ENCODE results near the gene ZNRF3.

DNA sequence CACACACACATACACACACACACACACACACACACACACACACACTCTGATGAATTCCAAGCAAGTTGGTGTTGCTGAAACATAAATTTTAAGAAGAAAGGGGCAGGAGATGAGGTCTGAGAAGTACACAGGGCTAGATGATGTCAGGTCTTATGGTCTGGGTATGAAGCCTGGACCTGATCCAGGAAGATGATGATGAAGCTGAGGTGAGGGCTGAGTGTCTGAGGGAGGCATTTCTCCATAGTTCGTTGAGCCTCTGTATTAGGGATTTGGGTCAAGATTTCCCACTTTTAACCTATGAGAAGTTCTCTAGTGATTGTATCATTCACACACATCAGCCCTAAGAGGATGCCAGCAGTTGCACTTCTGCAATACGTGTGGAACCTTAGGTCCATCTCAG, 222.1 kb downstream of the ZNRF3 start:
- TF ChIP-seq POLR2A (IDR thresholded peaks at IDR 0.05) = no peak
- TF ChIP-seq, protein P1, sequence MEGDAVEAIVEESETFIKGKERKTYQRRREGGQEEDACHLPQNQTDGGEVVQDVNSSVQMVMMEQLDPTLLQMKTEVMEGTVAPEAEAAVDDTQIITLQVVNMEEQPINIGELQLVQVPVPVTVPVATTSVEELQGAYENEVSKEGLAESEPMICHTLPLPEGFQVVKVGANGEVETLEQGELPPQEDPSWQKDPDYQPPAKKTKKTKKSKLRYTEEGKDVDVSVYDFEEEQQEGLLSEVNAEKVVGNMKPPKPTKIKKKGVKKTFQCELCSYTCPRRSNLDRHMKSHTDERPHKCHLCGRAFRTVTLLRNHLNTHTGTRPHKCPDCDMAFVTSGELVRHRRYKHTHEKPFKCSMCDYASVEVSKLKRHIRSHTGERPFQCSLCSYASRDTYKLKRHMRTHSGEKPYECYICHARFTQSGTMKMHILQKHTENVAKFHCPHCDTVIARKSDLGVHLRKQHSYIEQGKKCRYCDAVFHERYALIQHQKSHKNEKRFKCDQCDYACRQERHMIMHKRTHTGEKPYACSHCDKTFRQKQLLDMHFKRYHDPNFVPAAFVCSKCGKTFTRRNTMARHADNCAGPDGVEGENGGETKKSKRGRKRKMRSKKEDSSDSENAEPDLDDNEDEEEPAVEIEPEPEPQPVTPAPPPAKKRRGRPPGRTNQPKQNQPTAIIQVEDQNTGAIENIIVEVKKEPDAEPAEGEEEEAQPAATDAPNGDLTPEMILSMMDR (IDR thresholded peaks at IDR 0.05) = no peak
